ENCODE measurements around the gene RAB40C.

Gene RAB40C

DNA sequence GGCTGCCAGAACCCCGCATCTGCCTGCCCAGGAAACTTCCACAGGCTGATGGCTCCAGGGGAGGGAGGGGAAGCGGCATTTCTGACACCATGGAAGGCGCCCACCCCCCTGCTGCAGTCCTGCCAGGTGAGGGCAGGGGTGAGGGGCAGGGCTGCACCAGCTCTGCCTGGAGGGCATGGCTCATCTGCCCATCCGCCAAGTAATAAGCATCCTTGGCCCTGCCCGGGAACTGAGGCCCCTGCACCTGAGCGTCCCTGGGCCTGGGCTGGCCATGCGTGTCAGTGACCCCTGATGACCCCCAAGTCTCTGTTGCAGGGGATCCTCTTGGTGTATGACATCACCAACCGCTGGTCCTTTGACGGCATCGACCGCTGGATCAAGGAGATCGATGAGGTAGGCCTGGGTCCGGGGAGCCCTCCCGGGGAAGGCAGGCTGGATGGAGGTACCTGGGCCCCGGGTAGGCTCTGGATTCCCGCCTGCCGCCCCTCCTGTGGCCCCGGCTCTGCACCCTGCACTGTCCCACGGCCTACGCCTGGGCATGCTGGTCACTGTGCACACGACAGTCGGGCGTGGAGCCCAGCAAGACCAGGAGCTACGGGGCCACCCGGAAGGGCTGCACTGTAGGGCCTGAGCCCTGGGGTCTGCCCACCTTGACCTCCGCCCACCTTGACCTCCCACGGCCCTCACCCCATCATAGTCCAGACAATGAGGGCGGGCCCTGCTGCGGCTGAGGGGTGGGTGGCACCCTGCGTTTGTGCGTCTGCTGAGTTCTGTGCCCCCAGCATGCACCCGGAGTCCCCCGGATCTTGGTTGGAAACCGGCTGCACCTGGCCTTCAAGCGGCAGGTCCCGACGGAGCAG is 35.5 kb downstream of the RAB40C start:
- DNase-seq = peak in 1 of 42 donors; percentile 14
- intact Hi-C loops (cut with DNase I) = no loop called here

DNA sequence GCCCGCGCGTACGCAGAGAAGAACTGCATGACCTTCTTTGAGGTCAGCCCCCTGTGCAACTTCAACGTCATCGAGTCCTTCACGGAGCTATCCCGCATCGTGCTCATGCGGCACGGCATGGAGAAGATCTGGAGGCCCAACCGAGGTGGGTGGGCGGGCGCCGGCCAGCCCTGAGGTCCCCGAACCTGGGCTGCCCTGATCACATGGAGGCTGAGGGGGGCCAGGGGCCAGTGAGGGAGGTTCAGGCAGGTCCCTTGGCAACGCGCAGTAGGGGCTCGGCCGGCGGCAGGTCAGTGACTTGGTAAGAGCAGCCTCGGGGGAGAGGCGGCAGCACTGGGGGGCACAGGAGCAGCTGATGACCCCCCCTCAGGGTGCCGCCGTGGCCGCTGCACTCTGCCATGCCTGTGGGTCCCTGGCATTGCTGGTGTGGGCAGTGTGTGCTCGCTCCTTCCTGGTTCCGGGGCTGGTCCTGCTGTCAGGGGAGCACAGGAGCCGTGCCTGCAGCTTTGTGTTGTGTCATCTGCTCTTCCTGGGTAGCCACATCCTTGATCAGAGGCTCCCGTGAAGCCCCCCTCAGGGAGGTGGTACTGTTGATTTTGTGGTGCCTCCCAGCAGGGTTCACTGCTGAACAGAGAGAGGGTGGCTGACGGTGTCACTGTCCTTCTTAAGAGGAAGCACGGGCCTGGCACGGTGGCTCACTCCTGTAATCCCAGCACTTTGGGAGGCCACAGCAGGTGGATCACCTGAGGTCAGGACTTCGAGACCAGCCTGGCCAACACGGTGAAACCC is 36.3 kb downstream of the RAB40C start:
- intact Hi-C loops (cut with DNase I) = no loop called here

DNA sequence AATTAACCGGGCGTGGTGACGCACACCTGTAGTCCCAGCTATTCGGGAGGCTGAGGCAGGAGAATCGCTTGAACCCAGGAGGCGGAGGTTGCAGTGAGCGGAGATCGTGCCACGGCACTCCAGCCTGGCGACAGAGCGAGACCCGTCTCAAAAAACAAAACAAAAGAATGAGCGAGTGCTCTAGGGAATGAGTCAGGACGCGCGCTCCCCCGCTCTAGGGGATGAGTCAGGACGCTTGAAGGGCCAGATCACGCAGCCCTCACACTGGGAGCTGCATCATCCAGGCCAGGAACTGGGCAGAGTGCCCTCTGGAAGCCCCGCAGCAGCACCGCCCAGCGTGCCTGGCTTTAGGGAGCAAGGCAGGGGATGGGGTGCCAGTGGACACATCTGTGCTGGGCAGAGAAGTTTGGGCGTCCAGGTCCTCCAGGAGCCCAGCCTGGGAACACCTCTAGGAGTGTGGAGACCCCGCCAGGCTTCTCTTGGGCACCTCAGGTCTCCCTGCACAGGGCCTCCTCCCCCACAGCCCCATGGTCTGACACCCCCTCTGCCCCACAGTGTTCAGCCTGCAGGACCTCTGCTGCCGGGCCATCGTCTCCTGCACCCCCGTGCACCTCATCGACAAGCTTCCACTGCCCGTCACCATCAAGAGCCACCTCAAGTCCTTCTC is 37.1 kb downstream of the RAB40C start:
- DNase-seq = peak in 30 of 42 donors; percentile 31 to 84 (median 65)
- intact Hi-C loops (cut with DNase I) = no loop called here

More for the DNA sequence above, 36.3 kb downstream of the RAB40C start:
- no peak for DNase-seq

DNA sequence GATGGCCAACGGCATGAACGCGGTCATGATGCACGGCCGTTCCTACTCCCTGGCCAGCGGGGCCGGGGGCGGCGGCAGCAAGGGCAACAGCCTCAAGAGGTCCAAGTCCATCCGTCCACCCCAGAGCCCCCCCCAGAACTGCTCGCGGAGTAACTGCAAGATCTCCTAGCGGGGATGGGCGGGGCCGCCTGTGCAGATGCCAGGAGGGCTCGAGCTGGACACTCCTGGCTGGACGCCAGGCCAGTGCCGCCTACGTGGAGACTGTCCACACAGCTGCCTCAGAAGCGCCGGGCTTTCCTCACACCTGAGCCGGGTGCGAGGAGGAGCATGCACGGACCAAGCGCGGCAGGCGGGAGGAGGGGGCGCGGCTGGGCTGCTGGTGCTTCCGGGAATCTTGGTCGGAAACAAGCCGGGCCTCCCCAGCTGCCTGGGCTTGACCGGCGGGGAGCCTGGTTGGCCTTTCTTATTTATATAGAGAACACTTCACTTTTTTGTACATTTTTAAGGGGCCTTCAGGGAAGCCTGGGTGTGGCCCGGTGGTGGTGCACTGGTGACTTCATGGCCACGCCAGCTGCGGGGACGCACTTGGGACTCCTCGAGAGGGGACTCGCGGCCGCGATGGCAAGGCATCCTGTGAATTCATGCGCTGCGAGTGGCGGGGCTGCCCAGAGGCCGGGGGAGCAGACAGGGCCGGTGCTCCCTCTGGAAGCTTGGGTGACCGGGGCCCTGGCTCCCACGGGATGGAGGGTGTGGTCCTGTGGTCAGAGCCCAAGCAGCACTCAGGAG is 37.8 kb downstream of the RAB40C start:
- peak in 3 of 42 donors; percentile 11 to 30 (median 26) for DNase-seq
- intact Hi-C loops (cut with DNase I) = no loop called here

DNA sequence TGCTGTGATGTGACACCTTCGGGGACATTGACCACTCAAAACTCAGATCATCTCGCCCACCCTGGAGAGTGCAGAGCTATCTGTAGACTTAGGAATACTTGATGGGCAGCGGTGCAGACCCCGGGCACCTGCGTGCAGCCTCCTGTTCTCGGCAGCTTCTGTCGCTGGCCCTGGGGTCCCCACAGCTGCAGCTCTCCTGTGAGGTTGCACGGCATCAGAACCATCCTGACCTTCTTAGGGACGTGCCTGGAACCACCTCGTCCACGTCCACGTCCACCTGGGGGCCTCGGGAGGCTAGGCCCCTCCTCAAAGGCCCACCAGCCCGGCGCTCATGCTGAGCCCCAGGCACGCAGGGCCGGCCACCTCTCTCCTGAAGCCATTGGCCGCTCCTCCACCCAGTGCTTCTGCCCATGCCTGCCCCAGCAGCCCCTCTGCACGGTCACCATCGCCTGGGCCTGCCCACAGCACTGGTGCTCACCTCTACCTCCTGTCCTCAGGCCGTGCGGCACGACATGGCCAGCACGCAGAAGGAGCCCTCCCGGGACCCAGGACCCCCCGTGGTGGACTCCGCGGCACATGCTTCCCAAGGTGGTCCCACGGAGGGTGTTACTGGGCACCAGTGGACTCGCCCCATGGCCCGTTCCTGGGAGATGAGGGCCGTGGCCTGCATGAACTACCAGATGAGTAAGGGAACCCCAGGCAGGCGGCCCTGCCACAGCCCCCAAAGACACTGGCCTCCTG is 38.6 kb downstream of the RAB40C start:
- intact Hi-C loops (cut with DNase I) = no loop called here
- peak in 1 of 42 donors; percentile 8 for DNase-seq

DNA sequence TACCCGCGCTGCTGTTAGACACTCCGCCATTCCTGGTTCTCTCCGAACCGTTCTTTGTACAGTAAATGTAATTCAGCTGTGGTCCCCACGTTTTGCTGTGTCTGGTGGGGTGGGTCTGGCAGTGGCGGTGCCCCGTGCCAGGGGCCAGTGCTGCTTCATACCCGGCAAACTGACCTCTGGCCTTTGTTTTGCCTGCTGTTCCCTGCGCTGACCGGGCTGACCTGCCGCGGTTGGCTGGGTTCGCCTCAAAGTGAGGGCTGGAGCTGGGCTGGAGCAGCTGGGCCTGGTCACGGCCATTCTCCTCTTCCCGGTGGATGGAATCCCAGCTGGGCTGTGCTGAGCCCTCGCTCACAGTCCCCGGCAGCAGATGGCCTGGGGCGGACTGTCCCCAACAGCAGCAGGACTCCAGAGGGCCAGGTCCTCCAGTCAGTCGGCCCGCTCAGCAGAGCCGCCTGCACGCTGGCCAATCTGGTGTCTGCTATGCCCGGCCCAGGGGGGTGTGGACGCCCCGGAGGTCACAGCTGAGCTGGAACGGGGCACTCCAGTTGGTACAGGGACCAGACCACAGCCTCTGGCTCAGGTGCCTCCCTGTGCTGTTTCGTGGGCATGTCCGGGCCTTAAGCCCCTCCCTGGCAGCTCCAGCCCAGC is 39.4 kb downstream of the RAB40C start:
- DNase-seq = peak in 1 of 42 donors; percentile 9
- intact Hi-C loops (cut with DNase I) = no loop called here

DNA sequence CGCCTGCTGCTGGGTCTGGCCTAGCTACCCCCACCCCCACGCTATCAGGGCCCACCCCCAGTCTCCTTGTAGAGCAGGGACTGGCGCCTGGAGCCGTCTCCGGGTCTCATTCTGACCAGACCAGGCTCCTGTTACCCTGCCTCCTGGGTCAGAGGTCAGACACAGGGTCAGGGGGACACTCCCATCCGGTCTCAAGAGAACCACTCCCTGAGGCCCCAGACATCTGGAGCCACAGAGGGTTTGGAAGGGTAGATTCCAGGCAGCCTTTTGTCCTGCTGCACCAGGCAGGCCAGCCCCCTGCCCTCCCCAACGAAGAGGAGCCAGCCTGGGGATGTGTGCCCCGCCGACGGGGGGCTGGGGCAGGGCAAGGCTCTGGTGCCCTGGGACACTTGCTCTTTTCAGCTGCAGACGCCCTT is 40.0 kb downstream of the RAB40C start:
- DNase-seq = peak in 1 of 42 donors; percentile 9
- intact Hi-C loops (cut with DNase I) = no loop called here

DNA sequence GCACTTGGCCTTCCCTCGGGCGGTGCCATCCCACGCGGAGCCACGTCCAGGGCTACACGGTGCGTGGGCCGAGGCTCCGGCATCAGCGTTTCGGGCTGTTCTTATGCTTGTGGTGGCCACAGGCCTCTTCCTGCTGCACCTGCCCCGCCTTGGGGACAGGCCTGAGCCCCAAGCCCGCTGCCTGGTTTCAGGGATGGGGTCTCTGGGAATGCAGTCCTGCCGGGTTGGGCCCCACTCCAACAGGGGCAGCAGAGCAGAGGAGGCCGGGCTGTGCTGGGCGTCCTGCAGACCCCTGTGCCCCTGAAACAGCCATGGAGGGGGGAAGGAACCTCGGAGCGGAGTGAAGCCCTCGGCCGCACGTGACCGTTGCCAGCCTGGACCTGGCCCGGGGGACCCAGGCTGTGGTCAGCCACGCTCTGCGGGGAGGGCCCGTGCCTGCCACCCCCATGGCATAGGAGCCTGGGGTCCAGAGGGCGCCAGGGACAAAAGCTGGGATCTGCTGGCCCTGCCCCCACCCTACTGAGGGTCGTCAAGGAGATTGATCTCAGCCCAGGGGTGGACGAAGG is 40.5 kb downstream of the RAB40C start:
- peak in 1 of 42 donors; percentile 10 for DNase-seq

DNA sequence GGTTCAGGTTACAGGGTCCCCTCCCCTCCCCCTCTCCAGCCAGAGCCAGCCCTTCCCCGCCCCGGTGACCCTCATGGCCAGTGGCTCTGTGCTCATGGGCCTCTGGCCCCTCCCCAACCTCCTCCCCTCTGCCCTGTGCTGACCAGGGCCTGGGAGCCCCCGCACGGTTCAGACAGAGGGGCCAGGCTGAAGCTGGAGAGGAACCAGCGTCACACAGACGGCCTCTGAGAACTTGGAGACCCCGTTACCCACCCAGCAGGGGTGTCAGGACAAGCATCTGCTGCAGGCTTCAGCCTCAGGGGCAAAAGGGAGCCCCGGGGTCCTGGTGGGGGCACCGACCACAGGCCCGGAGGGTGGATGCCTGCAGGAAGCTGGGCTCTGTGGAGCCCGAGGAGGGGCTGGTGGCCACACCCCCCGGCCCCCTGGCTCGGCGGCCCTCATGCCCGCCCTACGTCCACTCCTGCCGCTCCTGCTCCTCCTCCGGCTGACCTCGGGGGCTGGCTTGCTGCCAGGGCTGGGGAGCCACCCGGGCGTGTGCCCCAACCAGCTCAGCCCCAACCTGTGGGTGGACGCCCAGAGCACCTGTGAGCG is 41.0 kb downstream of the RAB40C start, which contains the start of gene WFIKKN1:
TSS of gene WFIKKN1 (plus strand) at position 171 of the 591 bp plus-strand sequence. CDS start at position 440, 269 bp downstream.
- intact Hi-C loops (cut with DNase I) = no loop called here
- peak in 1 of 42 donors; percentile 15 for DNase-seq

More for the DNA sequence above, 40.5 kb downstream of the RAB40C start:
- intact Hi-C loops (cut with DNase I) = no loop called here

DNA sequence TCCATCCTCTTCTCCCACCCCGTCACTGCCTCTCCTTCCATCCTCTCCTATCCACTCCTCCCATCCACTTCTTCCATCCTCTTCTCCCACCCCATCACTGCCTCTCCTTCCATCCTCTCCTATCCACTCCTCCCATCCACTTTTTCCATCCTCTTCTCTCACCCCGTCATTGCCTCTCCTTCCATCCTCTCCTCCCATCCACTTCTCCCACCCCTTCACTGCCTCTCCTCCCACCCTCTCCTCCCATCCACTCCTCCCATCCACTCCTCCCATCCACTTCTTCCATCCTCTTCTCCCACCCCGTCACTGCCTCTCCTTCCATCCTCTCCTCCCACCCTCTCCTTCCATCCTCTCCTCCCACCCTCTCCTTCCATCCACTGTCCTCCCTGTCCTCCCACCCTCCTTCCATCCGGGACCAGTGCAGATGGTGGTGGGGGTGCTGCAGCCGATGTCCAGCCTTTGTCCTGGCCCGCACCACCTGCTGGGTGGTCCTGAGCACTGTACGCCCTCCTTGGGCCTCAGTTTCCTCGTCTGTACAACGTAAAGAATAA is 42.0 kb downstream of the RAB40C start:
- intact Hi-C loops (cut with DNase I) = no loop called here
- no peak for DNase-seq

DNA sequence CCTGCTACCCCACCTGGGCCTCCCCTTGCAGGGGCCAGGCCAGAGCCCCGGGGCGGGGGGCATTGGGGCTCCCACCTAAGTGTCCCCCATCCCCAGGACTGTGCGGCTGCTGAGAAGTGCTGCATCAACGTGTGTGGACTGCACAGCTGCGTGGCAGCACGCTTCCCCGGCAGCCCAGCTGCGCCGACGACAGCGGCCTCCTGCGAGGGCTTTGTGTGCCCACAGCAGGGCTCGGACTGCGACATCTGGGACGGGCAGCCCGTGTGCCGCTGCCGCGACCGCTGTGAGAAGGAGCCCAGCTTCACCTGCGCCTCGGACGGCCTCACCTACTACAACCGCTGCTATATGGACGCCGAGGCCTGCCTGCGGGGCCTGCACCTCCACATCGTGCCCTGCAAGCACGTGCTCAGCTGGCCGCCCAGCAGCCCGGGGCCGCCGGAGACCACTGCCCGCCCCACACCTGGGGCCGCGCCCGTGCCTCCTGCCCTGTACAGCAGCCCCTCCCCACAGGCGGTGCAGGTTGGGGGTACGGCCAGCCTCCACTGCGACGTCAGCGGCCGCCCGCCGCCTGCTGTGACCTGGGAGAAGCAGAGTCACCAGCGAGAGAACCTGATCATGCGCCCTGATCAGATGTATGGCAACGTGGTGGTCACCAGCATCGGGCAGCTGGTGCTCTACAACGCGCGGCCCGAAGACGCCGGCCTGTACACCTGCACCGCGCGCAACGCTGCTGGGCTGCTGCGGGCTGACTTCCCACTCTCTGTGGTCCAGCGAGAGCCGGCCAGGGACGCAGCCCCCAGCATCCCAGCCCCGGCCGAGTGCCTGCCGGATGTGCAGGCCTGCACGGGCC is 42.8 kb downstream of the RAB40C start:
- intact Hi-C loops (cut with DNase I) = no loop called here

DNA sequence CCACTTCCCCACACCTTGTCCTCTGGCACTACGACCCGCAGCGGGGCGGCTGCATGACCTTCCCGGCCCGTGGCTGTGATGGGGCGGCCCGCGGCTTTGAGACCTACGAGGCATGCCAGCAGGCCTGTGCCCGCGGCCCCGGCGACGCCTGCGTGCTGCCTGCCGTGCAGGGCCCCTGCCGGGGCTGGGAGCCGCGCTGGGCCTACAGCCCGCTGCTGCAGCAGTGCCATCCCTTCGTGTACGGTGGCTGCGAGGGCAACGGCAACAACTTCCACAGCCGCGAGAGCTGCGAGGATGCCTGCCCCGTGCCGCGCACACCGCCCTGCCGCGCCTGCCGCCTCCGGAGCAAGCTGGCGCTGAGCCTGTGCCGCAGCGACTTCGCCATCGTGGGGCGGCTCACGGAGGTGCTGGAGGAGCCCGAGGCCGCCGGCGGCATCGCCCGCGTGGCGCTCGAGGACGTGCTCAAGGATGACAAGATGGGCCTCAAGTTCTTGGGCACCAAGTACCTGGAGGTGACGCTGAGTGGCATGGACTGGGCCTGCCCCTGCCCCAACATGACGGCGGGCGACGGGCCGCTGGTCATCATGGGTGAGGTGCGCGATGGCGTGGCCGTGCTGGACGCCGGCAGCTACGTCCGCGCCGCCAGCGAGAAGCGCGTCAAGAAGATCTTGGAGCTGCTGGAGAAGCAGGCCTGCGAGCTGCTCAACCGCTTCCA is 43.6 kb downstream of the RAB40C start:
- intact Hi-C loops (cut with DNase I) = no loop called here
- no peak for DNase-seq

More for the DNA sequence above, 42.8 kb downstream of the RAB40C start:
- DNase-seq = no peak

DNA sequence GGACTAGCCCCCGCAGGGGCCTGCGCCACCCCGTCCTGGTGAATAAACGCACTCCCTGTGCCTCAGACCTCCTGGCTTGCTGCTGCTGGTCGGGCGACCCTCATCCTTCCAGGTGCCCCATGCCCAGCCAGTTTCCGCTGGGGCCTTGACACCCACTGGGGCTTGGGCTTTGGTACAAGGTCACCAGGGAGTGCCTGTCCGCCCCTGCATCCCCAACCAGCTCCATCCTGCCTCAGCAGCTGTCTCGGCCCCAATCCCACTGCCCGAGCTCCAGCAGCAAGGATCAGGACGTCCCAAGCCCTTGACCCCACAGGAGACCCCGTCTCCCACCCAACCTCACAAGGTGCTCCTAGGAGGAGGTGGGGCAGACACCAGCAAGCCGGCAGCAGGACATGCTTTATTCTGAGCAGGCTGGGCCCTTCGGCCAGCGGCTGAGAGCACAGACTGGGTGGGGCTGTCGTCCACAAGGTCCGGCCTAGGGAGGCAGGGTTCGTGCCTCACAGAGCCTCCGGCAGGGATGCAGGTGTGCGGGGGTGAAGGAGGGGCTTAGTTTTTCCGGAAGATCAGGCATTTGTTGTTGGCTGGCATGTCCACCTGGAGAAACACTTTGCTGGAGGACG is 44.3 kb downstream of the RAB40C start:
- DNase-seq = no peak
- intact Hi-C loops (cut with DNase I) = no loop called here

DNA sequence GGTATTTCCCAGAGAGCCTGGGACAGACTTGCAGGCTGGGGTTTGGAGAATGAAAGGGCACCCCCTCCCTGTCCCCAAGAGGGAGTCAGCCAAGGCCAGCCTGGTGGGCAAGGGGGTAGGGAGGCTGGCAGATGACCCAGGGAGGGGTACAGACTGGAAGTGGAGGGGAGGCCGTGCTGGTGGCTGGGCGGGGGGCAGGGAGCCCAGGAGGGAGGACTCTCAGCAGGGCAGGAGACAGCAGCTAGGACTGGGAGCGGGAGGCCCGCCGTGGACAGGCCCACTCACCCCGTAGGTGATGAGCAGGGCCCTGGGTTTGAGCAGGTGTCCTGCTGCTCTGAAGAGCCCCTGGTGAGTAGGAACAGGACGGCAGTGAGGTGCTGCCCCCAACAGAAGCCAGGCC is 45.1 kb downstream of the RAB40C start:
- intact Hi-C loops (cut with DNase I) = no loop called here

More for the DNA sequence above, 45.1 kb downstream of the RAB40C start:
- DNase-seq = no peak
